ENCODE data around the gene VMP1.
"Not testable (repeated sequence)": the region's sequence is repeated elsewhere in the genome, so short reads cannot be mapped to it uniquely, and the experiment has no call there.

Gene VMP1

DNA sequence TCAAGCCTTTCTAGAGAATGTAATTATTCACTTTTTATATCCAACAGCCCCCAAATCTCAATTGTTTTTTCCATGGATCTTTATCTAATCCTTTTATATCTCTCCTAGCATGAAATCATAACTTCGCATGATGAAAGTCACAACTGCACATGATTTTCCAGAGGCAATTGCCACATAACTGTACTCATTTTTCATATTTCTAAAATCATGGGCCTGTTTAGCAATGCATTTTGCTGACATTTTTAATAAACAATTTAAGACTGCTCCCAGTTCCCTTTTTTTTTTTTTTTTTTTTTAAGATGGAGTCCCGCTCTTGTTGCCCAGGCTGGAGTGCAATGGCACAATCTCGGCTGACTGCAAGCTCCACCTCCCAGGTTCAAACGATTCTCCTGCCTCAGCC lies 83.5 kb downstream of the VMP1 start:
- Histone ChIP-seq H3K4me1 (ENCODE audit: control insufficient read depth, insufficient read depth, low read length, poor library complexity, severe bottlenecking) (peaks cover 36% of the 10 kb centered on the region), H3K4me3 (ENCODE audit: extremely low read depth, insufficient read depth, low read length, poor library complexity, severe bottlenecking) (no peak overlapping the region)

GRCh38 chr17:59791603-59792457 lies 84.4 kb downstream of the VMP1 start:
- peaks cover 29% of the 10 kb centered on the region for H3K4me1 ChIP-seq (ENCODE audit: control insufficient read depth, insufficient read depth, low read length, poor library complexity, severe bottlenecking)
- H3K36me3 ChIP-seq (ENCODE audit: control insufficient read depth, insufficient read depth, low read length): peaks cover 15% of the 10 kb centered on the region
- peak overlapping the region; percentile 57 for H3K27ac ChIP-seq (ENCODE audit: low read depth, low read length, severe bottlenecking)
- WGBS, 2 experiments (ENCODE audit: insufficient coverage in 2 of 2): 94 to 96% methylated on average over 2 to 5 of the region's 7 CpGs
- no peak overlapping the region for H3K4me3 ChIP-seq (ENCODE audit: extremely low read depth, insufficient read depth, low read length, poor library complexity, severe bottlenecking)
- H3K9me3 ChIP-seq (ENCODE audit: control insufficient read depth, low read length): no peaks in the 10 kb centered on the region

More for the DNA sequence above, 83.5 kb downstream of the VMP1 start:
- 95 to 100% methylated on average over 1 to 3 of the region's 4 CpGs for WGBS, 2 experiments (ENCODE audit: insufficient coverage in 2 of 2)
- Histone ChIP-seq H3K9me3 (ENCODE audit: control insufficient read depth, low read length) (no peaks in the 10 kb centered on the region), H3K36me3 (ENCODE audit: control insufficient read depth, insufficient read depth, low read length) (peaks cover 12% of the 10 kb centered on the region), H3K27ac (ENCODE audit: low read depth, low read length, severe bottlenecking) (no peak overlapping the region)

DNA sequence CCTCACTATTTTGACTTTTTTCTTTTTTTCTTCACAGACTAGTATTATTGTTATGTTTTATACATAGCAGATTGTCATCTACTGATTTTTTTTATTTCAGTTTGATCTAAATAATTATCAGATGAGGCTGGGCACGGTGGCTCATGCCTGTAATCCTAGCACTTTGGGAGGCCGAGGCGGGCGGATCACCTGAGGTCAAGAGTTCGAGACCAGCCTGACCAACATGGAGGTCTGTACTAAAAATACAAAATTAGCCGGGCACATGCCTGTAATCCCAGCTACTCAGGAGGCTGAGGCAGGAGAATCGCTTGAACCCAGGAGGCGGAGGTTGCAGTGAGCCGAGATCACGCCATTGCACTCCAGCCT lies 85.0 kb downstream of the VMP1 start:
- H3K9me3 ChIP-seq (ENCODE audit: control insufficient read depth, low read length); H3K4me3 ChIP-seq (ENCODE audit: extremely low read depth, insufficient read depth, low read length, poor library complexity, severe bottlenecking): not testable (repeated sequence)
- Histone ChIP-seq H3K36me3 (ENCODE audit: control insufficient read depth, insufficient read depth, low read length) (peaks cover 15% of the 10 kb centered on the region), H3K27ac (ENCODE audit: low read depth, low read length, severe bottlenecking) (peak overlapping the region; percentile 57), H3K4me1 (ENCODE audit: control insufficient read depth, insufficient read depth, low read length, poor library complexity, severe bottlenecking) (peaks cover 23% of the 10 kb centered on the region)
- 81 to 100% methylated on average over 3 to 6 of the region's 10 CpGs for WGBS, 2 experiments (ENCODE audit: insufficient coverage in 2 of 2)

GRCh38 chr17:59793205-59793604 lies 85.8 kb downstream of the VMP1 start:
- Histone ChIP-seq H3K4me3 (ENCODE audit: extremely low read depth, insufficient read depth, low read length, poor library complexity, severe bottlenecking) (no peak overlapping the region), H3K27ac (ENCODE audit: low read depth, low read length, severe bottlenecking) (no peak overlapping the region), H3K9me3 (ENCODE audit: control insufficient read depth, low read length) (no peaks in the 10 kb centered on the region), H3K36me3 (ENCODE audit: control insufficient read depth, insufficient read depth, low read length) (peaks cover 15% of the 10 kb centered on the region), H3K4me1 (ENCODE audit: control insufficient read depth, insufficient read depth, low read length, poor library complexity, severe bottlenecking) (peaks cover 17% of the 10 kb centered on the region)
- 100% methylated on average over 2 of the region's 6 CpGs; no CpG with 5 or more reads in 1 of the 2 experiments for WGBS, 2 experiments (ENCODE audit: insufficient coverage in 2 of 2)

DNA sequence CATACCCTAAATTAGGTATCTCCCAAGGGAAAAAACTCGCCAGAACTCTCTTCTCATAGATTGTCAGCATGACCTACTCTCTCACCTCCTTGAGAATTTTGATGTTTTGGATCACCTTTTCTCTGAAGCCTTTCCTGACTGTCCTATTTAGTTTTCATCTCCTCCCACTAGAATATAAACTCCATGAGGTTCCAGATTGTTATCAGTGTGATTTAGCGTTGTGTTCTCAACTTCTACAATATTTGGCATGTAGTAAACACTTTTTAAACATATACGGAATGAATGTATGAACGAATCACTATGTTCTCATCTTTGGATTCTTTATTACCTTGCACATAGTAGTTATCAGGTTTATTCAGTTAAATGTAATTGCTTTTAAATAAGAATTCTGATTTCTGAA lies 88.7 kb downstream of the VMP1 start:
- WGBS, 2 experiments (ENCODE audit: insufficient coverage in 2 of 2): 83 to 86% methylated on average over 1 of the region's 4 CpGs
- no peak overlapping the region for H3K27ac ChIP-seq (ENCODE audit: low read depth, low read length, severe bottlenecking)

DNA sequence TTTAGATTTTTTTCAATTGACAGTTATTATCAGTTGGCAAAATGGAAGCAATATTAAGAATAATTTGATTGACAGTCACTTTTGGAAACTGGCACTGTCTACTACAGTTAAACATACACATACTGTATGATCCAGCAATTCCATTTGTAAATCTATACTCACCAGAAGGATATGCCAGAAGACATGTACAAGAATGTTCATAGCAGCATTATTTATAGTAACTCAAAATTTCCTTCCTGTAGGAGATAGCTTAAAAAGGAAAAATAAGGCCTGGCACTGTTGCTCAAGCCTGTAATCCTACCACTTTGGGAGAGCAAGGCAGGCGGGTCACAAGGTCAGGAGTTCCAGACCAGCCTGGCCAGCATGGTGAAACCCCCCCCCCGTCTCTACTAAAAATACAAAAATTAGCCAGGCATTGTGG lies 89.3 kb downstream of the VMP1 start:
- H3K27ac ChIP-seq (ENCODE audit: low read depth, low read length, severe bottlenecking): no peak overlapping the region
- H3K4me1 ChIP-seq (ENCODE audit: control insufficient read depth, insufficient read depth, low read length, poor library complexity, severe bottlenecking): peaks cover 7% of the 10 kb centered on the region
- no peaks in the 10 kb centered on the region for H3K9me3 ChIP-seq (ENCODE audit: control insufficient read depth, low read length)
- WGBS, 2 experiments (ENCODE audit: insufficient coverage in 2 of 2): 100% methylated on average over 1 of the region's 2 CpGs; no CpG with 5 or more reads in 1 of the 2 experiments
- H3K4me3 ChIP-seq (ENCODE audit: extremely low read depth, insufficient read depth, low read length, poor library complexity, severe bottlenecking): no peak overlapping the region
- H3K36me3 ChIP-seq (ENCODE audit: control insufficient read depth, insufficient read depth, low read length): peaks cover 10% of the 10 kb centered on the region

More for the DNA sequence above, 88.7 kb downstream of the VMP1 start:
- Histone ChIP-seq H3K36me3 (ENCODE audit: control insufficient read depth, insufficient read depth, low read length) (peaks cover 10% of the 10 kb centered on the region), H3K9me3 (ENCODE audit: control insufficient read depth, low read length) (no peaks in the 10 kb centered on the region), H3K4me1 (ENCODE audit: control insufficient read depth, insufficient read depth, low read length, poor library complexity, severe bottlenecking) (peaks cover 8% of the 10 kb centered on the region), H3K4me3 (ENCODE audit: extremely low read depth, insufficient read depth, low read length, poor library complexity, severe bottlenecking) (no peak overlapping the region)

- 100% methylated on average over 2 of the region's 4 CpGs; no CpG with 5 or more reads in 1 of the 2 experiments for WGBS, 2 experiments (ENCODE audit: insufficient coverage in 2 of 2)
Observed at GRCh38 chr17:59798111-59798510, 90.7 kb downstream of the VMP1 start.

DNA sequence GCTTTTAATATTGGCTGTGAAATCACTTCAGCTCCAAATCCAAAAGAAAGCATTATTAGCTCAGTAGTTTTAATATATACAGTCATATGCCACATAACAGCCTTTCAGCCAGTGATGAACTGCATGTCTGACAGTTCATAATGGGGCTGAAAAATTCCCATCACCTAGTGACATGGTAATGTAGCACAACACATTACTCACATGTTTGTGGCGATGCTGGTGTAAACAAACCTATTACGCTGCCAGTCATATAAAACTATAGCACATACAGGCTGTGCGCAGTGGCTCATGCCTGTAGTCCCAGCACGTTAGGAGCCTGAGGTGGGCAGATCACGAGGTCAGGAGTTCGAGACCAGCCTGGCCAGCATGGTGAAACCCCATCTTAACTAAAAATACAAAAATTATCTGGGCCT lies 93.1 kb downstream of the VMP1 start:
- 89 to 91% methylated on average over 6 of the region's 6 CpGs for WGBS, 2 experiments (ENCODE audit: insufficient coverage in 2 of 2)
- no peaks in the 10 kb centered on the region for H3K4me1 ChIP-seq (ENCODE audit: control insufficient read depth, insufficient read depth, low read length, poor library complexity, severe bottlenecking)
- no peak overlapping the region for H3K4me3 ChIP-seq (ENCODE audit: extremely low read depth, insufficient read depth, low read length, poor library complexity, severe bottlenecking)
- H3K27ac ChIP-seq (ENCODE audit: low read depth, low read length, severe bottlenecking): no peak overlapping the region
- H3K9me3 ChIP-seq (ENCODE audit: control insufficient read depth, low read length): no peaks in the 10 kb centered on the region
- H3K36me3 ChIP-seq (ENCODE audit: control insufficient read depth, insufficient read depth, low read length): peaks cover 4% of the 10 kb centered on the region

More at GRCh38 chr17:59798111-59798510, 90.7 kb downstream of the VMP1 start:
- Histone ChIP-seq H3K9me3 (ENCODE audit: control insufficient read depth, low read length) (no peaks in the 10 kb centered on the region), H3K27ac (ENCODE audit: low read depth, low read length, severe bottlenecking) (no peak overlapping the region), H3K36me3 (ENCODE audit: control insufficient read depth, insufficient read depth, low read length) (peaks cover 4% of the 10 kb centered on the region), H3K4me1 (ENCODE audit: control insufficient read depth, insufficient read depth, low read length, poor library complexity, severe bottlenecking) (no peaks in the 10 kb centered on the region), H3K4me3 (ENCODE audit: extremely low read depth, insufficient read depth, low read length, poor library complexity, severe bottlenecking) (no peak overlapping the region)

DNA sequence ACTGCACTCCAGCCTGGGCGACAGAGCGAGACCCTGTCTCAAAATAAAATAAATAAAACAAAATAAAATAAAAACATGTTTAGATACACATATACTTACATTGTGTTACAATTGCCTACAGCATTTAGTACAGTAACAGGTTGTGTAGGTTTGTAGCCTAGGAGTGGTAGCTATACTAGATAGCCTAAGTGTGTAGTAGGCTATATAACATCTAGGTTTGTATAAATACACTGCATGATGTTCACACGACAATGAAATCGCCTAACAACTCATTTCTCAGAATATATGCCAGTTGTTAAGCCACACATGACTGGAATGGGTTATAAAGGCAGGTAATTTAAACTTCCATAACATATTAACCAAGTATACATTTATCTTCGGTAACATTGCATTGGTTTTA lies 94.7 kb downstream of the VMP1 start:
- WGBS, 2 experiments (ENCODE audit: insufficient coverage in 2 of 2): 80% methylated on average over 1 of the region's 5 CpGs; no CpG with 5 or more reads in 1 of the 2 experiments
- no peaks in the 10 kb centered on the region for H3K4me1 ChIP-seq (ENCODE audit: control insufficient read depth, insufficient read depth, low read length, poor library complexity, severe bottlenecking)
- no peak overlapping the region for H3K27ac ChIP-seq (ENCODE audit: low read depth, low read length, severe bottlenecking)
- no peak overlapping the region for H3K4me3 ChIP-seq (ENCODE audit: extremely low read depth, insufficient read depth, low read length, poor library complexity, severe bottlenecking)
- no peaks in the 10 kb centered on the region for H3K36me3 ChIP-seq (ENCODE audit: control insufficient read depth, insufficient read depth, low read length)
- H3K9me3 ChIP-seq (ENCODE audit: control insufficient read depth, low read length): no peaks in the 10 kb centered on the region

DNA sequence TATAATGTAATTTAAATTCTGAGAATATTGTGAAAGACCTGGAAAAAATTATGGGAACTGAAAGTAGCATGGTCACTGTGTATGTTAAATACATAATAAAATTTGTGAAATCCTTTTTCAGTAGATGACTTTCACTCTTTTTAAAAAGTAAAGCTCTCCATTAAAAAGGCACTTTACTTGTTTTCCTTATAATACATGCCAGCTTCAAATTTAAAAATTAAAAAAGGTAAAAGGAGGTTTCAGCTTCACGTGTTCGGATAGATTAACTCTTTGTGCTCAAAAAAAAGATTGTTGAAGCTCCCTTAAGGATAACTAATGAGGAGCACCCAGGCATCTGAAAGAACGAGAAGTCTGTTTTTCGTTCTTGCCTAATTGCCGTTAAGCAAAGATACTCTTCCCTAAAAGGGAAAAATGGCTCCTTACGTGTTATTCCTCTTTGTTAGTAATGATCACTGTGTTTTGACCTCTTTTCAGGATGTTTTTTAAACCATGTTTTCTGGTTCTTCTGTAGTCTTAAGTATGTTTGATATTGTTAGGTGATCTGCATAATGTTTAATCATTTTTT lies 97.5 kb downstream of the VMP1 start:
- no peak overlapping the region for H3K27ac ChIP-seq (ENCODE audit: low read depth, low read length, severe bottlenecking)
- H3K36me3 ChIP-seq (ENCODE audit: control insufficient read depth, insufficient read depth, low read length): no peaks in the 10 kb centered on the region
- H3K4me3 ChIP-seq (ENCODE audit: extremely low read depth, insufficient read depth, low read length, poor library complexity, severe bottlenecking): no peak overlapping the region
- 83 to 95% methylated on average over 4 of the region's 6 CpGs for WGBS, 2 experiments (ENCODE audit: insufficient coverage in 2 of 2)
- H3K4me1 ChIP-seq (ENCODE audit: control insufficient read depth, insufficient read depth, low read length, poor library complexity, severe bottlenecking): no peaks in the 10 kb centered on the region
- no peaks in the 10 kb centered on the region for H3K9me3 ChIP-seq (ENCODE audit: control insufficient read depth, low read length)

GRCh38 chr17:59806322-59806721 lies 98.9 kb downstream of the VMP1 start:
- WGBS, 2 experiments (ENCODE audit: insufficient coverage in 2 of 2): 80% methylated on average over 2 of the region's 6 CpGs; no CpG with 5 or more reads in 1 of the 2 experiments

More at GRCh38 chr17:59806322-59806721, 98.9 kb downstream of the VMP1 start:
- not testable (repeated sequence) for H3K4me3 ChIP-seq (ENCODE audit: extremely low read depth, insufficient read depth, low read length, poor library complexity, severe bottlenecking); H3K4me1 ChIP-seq (ENCODE audit: control insufficient read depth, insufficient read depth, low read length, poor library complexity, severe bottlenecking); H3K27ac ChIP-seq (ENCODE audit: low read depth, low read length, severe bottlenecking); H3K36me3 ChIP-seq (ENCODE audit: control insufficient read depth, insufficient read depth, low read length); H3K9me3 ChIP-seq (ENCODE audit: control insufficient read depth, low read length)
